Camera-type eye (tissue), 1 donor: ENCODE results near the gene TAS2R1. TPM values are rescaled to one million over a fixed set of nuclear protein-coding genes. Genes with fewer than 3 reads are reported as not detected.

Source experiments
- total RNA-seq: library from RNA; depleted of rRNA; stranded (reverse); fragments of >200 nt; gene quantifications from one replicate; pipeline ENCODE4 v1.2.3, GENCODE V29; 2014

Gene TAS2R1
- not detected for total RNA-seq

GRCh38 chr5:9630251-9630650, at the start of gene TAS2R1:
Gene TAS2R1 (minus strand): TSS chr5:9630351. CDS start chr5:9630032, 319 bp downstream.

Other genes with a start within 250 kb of the TAS2R1 start
- gene SEMA5A, start 84.3 kb downstream of the TAS2R1 start, total RNA-seq, result 69.0 TPM